IMR-90 (cell line): ENCODE data around the gene PFN1. TPM values are rescaled to one million over a fixed set of nuclear protein-coding genes. Genes with fewer than 3 reads are reported as not detected.

Source experiments
- ATAC-seq: fragments of 200-7000 bp; cut with Tn5 transposase; 2 replicates; pipeline ENCODE4 v1.9.1; 2020; ENCODE audit warnings: low read depth, mild to moderate bottlenecking, moderate library complexity
- BruUV-seq: library from RNA; stranded (reverse); fragments of 400-500 nt; replicated peaks from 2 replicates; lab custom pipeline; 2021; lab: Mats Ljungman, UMichigan
- CTCF ChIA-PET: fragments of 300-600 bp; formaldehyde crosslinking; extraction: SDS; loops from one replicate; lab custom pipeline; 2021; ENCODE audit warnings: antibody characterized with exemption; lab: Yijun Ruan, JAX
- POLR2A ChIA-PET: fragments of 300-600 bp; sonication (Branson Sonifier 250); formaldehyde crosslinking; loops from one replicate; lab custom pipeline; 2022; ENCODE audit warnings: antibody characterized with exemption; ENCODE audit not compliant: unreplicated experiment; lab: Charles Lee
- DNase-seq: peaks from one replicate; pipeline ENCODE4 v3.0.0; 2013
- H2AFZ ChIP-seq: replicated peaks from 2 replicates; pipeline ENCODE3; 2013; ENCODE audit warnings: low read length, mild to moderate bottlenecking; ENCODE audit not compliant: poor library complexity
- H2AK5ac ChIP-seq: 2 replicates; pipeline ENCODE4 v1.6.1; 2013; ENCODE audit warnings: low read depth, low read length, inconsistent platforms
- H2AK9ac ChIP-seq: replicated peaks from 2 replicates; pipeline ENCODE3; 2013; ENCODE audit warnings: mild to moderate bottlenecking, low read depth, low read length, moderate library complexity; ENCODE audit not compliant: poor library complexity
- H2BK120ac ChIP-seq: 2 replicates; pipeline ENCODE4 v1.6.1; 2013; ENCODE audit warnings: low read depth, low read length, inconsistent platforms
- H2BK15ac ChIP-seq: 3 replicates; pipeline ENCODE4 v1.6.1; 2013; ENCODE audit warnings: low read depth, low read length, inconsistent platforms
- H2BK20ac ChIP-seq: 2 replicates; pipeline ENCODE4 v1.6.1; 2013; ENCODE audit warnings: low read depth, mild to moderate bottlenecking, inconsistent platforms, low read length, moderate library complexity
- H2BK5ac ChIP-seq: 2 replicates; pipeline ENCODE4 v1.6.1; 2013; ENCODE audit warnings: mild to moderate bottlenecking, low read depth, low read length, inconsistent platforms; ENCODE audit not compliant: poor library complexity, severe bottlenecking
- H3K14ac ChIP-seq: replicated peaks from 2 replicates; pipeline ENCODE4 v1.6.1; 2013; ENCODE audit warnings: low read depth, low read length, inconsistent platforms
- H3K18ac ChIP-seq: 2 replicates; pipeline ENCODE4 v1.6.1; 2013; ENCODE audit warnings: low read depth, low read length, control low read depth
- H3K23ac ChIP-seq: 2 replicates; pipeline ENCODE4 v1.6.1; 2013; ENCODE audit warnings: low read depth, low read length, inconsistent platforms
- H3K27ac ChIP-seq: 2 replicates; pipeline ENCODE4 v1.5.1; 2013; ENCODE audit warnings: mild to moderate bottlenecking, control low read depth, low read length; ENCODE audit not compliant: insufficient read depth
- H3K27me3 ChIP-seq: 2 replicates; pipeline ENCODE4 v1.6.1; 2013; ENCODE audit warnings: low read length; ENCODE audit not compliant: control insufficient read depth, insufficient read depth
- H3K36me3 ChIP-seq: 2 replicates; pipeline ENCODE4 v1.6.1; 2013; ENCODE audit warnings: low read length, mixed read lengths; ENCODE audit not compliant: control insufficient read depth, insufficient read depth
- H3K4ac ChIP-seq: 2 replicates; pipeline ENCODE4 v1.6.1; 2013; ENCODE audit warnings: low read depth, low read length, inconsistent platforms
- H3K4me1 ChIP-seq: 2 replicates; pipeline ENCODE4 v1.6.1; 2013; ENCODE audit warnings: low read length, mixed read lengths; ENCODE audit not compliant: control insufficient read depth, insufficient read depth
- H3K4me2 ChIP-seq: 2 replicates; pipeline ENCODE4 v1.6.1; 2013; ENCODE audit warnings: low read depth, mild to moderate bottlenecking, control low read depth, low read length, moderate library complexity
- H3K4me3 ChIP-seq: 2 replicates; pipeline ENCODE4 v1.5.1; 2013; ENCODE audit warnings: low read depth, mild to moderate bottlenecking, control low read depth, low read length, moderate library complexity; ENCODE audit not compliant: insufficient read depth
- H3K56ac ChIP-seq: 2 replicates; pipeline ENCODE4 v1.6.1; 2013; ENCODE audit warnings: low read length, inconsistent platforms; ENCODE audit not compliant: insufficient read depth; ENCODE audit errors: extremely low read depth
- H3K79me1 ChIP-seq, 2 experiments: 2 replicates each; pipeline ENCODE4 v1.6.1; 2013; ENCODE audit warnings: low read length in 2 of 2, inconsistent platforms in 1 of 2, low read depth in 1 of 2
- H3K9ac ChIP-seq: 2 replicates; pipeline ENCODE4 v1.6.1; 2013; ENCODE audit warnings: low read depth, low read length, control low read depth
- H3K9me1 ChIP-seq: 2 replicates; pipeline ENCODE4 v1.6.1; 2013; ENCODE audit warnings: low read length, inconsistent platforms; ENCODE audit not compliant: insufficient read depth
- H3K9me3 ChIP-seq: 2 replicates; pipeline ENCODE4 v1.6.1; 2013; ENCODE audit warnings: low read length; ENCODE audit not compliant: control insufficient read depth, insufficient read depth
- H4K20me1 ChIP-seq: 2 replicates; pipeline ENCODE4 v1.6.1; 2013; ENCODE audit warnings: low read length, inconsistent platforms; ENCODE audit not compliant: insufficient read depth
- H4K5ac ChIP-seq: 2 replicates; pipeline ENCODE4 v1.6.1; 2013; ENCODE audit warnings: mild to moderate bottlenecking, low read depth, low read length, control low read depth
- H4K8ac ChIP-seq, 2 experiments: 2 replicates each; pipeline ENCODE4 v1.6.1; 2013; ENCODE audit warnings: low read depth in 2 of 2, low read length in 2 of 2, control low read depth in 1 of 2, inconsistent platforms in 1 of 2
- H4K91ac ChIP-seq: 2 replicates; pipeline ENCODE4 v1.6.1; 2013; ENCODE audit warnings: low read depth, low read length, inconsistent platforms; ENCODE audit not compliant: insufficient read depth
- CHD1 ChIP-seq: IDR thresholded peaks from 2 replicates; pipeline ENCODE4 v1.6.1; 2012; ENCODE audit warnings: low read depth, low read length, improper control_type of control experiment
- FOS ChIP-seq: fragments of 150-350 bp; IDR thresholded peaks from 2 replicates; pipeline ENCODE4 v1.6.1; 2016; ENCODE audit warnings: low read depth, low read length
- MAFK ChIP-seq: IDR thresholded peaks from 2 replicates; pipeline ENCODE4 v1.6.1; 2012; ENCODE audit warnings: low read depth, low read length, improper control_type of control experiment
- MXI1 ChIP-seq: IDR thresholded peaks from 2 replicates; pipeline ENCODE4 v1.6.1; 2012; ENCODE audit warnings: low read depth, mild to moderate bottlenecking, low read length, moderate library complexity, borderline replicate concordance
- NFE2L2 ChIP-seq: fragments of 150-350 bp; IDR thresholded peaks from 2 replicates; pipeline ENCODE4 v1.6.1; 2016; ENCODE audit warnings: low read depth, mild to moderate bottlenecking, low read length
- RAD21 ChIP-seq: IDR thresholded peaks from 2 replicates; pipeline ENCODE4 v1.6.1; 2012; ENCODE audit warnings: low read length, improper control_type of control experiment
- RFX5 ChIP-seq: IDR thresholded peaks from 2 replicates; pipeline ENCODE4 v1.8.0; 2012; ENCODE audit warnings: low read depth, mild to moderate bottlenecking, low read length, moderate library complexity
- WGBS, 2 experiments: methylation state at CpG; one replicate each; pipeline versions ENCODE4 v1.1.5 to v1.1.7; 2013; ENCODE audit warnings: missing lambda C conversion rate in 2 of 2; ENCODE audit not compliant: insufficient read length in 1 of 2; ENCODE audit errors: extremely low coverage in 2 of 2; 5-methylcytosine and 5-hydroxymethylcytosine counted together
- dilution Hi-C: fragments of 300-500 bp; cut with HindIII; formaldehyde crosslinking; loops from one replicate; pipeline ENCODE4 v1.14.3; 2018; ENCODE audit warnings: low sequenced_read_pairs; ENCODE audit not compliant: unreplicated experiment
- in situ Hi-C: fragments of 300-500 bp; cut with MboI; formaldehyde crosslinking; loops from 3 replicates; pipeline ENCODE4 v1.14.3; 2019; ENCODE audit warnings: low sequenced_read_pairs, inconsistent platforms, mixed read lengths
- intact Hi-C: fragments of 100-400 bp; cut with micrococcal nuclease; formaldehyde crosslinking; loops from 2 replicates; pipeline ENCODE4 v1.10.0; 2022
- polyA plus RNA-seq, 3 experiments: library from polyadenylated mRNA; depleted of rRNA; stranded (reverse); fragments of >200 nt; gene quantifications; 2 replicates each; pipeline ENCODE4 v1.2.3, GENCODE V29; 2012; ENCODE audit warnings: low replicate concordance in 1 of 3
- total RNA-seq: library from RNA; depleted of rRNA; stranded (reverse); fragments of >200 nt; gene quantifications from 2 replicates; pipeline ENCODE4 v1.2.3, GENCODE V29; 2012
- TF ChIP-seq, protein P1 (sequence below): conservative IDR thresholded peaks from 2 replicates; pipeline ENCODE4 v1.5.1; 2012; ENCODE audit warnings: mild to moderate bottlenecking, low read depth, low read length, improper control_type of control experiment

Gene PFN1
- total and polyA plus RNA-seq, 2 of the 4 experiments (the other 2 are of a cell fraction), result 348 to 1,671 TPM

DNA sequence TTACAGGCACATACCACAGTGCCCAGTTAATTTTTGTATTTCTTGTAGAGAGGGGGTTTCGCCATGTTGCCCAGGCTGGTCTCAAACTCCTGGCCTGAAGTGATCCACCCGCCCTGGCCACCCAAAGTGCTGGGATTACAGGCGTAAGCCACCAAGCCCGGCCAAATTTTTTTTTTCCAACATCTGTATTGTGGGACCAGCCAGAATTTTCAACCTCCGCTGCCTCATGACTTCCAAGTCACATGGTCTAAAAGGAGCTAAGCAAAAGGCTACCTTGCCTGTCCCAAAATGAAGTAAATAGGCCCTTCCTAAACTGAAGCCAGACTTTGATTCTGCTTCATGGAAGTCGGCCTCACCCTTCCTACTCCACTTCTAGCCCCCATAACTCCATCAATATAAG lies 23.5 kb upstream of the PFN1 start:
- no peak overlapping the region for H2BK5ac ChIP-seq
- intact Hi-C loops, result no loop called here
- H2AK9ac ChIP-seq, result peak overlapping the region; percentile 56
- H3K9me1 ChIP-seq, result peaks cover 19% of the 10 kb centered on the region
- in situ Hi-C loops, result no loop called here
- no peak overlapping the region for H3K4ac ChIP-seq
- CTCF ChIA-PET, result interaction anchor here (1.9 kb wide), 1 partner anchor 9 kb away, joined by 6 read pairs; no protein-coding TSS in a partner anchor
- H2AK5ac ChIP-seq, result no peak overlapping the region
- DNase-seq, result no peak
- 100% methylated on average over 3 of the region's 6 CpGs; no CpG with 5 or more reads in 1 of the 2 experiments for WGBS, 2 experiments
- dilution Hi-C loops, result no loop called here
- H2AFZ ChIP-seq, result no peak overlapping the region
- no peak overlapping the region for H4K91ac ChIP-seq
- H3K9me3 ChIP-seq, result no peaks in the 10 kb centered on the region
- peaks cover 3% of the 10 kb centered on the region; the same call in 1 of the 2 replicates for H4K20me1 ChIP-seq
- H2BK20ac ChIP-seq, result no peak overlapping the region
- H3K14ac ChIP-seq, result no peak overlapping the region
- H3K27me3 ChIP-seq, result no peaks in the 10 kb centered on the region
- no peak overlapping the region for H2BK15ac ChIP-seq
- TF ChIP-seq NFE2L2 (no peak), MAFK (no peak), CHD1 (no peak), FOS (no peak), RAD21 (no peak), RFX5 (no peak), MXI1 (no peak)
- TF ChIP-seq, protein P1, sequence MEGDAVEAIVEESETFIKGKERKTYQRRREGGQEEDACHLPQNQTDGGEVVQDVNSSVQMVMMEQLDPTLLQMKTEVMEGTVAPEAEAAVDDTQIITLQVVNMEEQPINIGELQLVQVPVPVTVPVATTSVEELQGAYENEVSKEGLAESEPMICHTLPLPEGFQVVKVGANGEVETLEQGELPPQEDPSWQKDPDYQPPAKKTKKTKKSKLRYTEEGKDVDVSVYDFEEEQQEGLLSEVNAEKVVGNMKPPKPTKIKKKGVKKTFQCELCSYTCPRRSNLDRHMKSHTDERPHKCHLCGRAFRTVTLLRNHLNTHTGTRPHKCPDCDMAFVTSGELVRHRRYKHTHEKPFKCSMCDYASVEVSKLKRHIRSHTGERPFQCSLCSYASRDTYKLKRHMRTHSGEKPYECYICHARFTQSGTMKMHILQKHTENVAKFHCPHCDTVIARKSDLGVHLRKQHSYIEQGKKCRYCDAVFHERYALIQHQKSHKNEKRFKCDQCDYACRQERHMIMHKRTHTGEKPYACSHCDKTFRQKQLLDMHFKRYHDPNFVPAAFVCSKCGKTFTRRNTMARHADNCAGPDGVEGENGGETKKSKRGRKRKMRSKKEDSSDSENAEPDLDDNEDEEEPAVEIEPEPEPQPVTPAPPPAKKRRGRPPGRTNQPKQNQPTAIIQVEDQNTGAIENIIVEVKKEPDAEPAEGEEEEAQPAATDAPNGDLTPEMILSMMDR, result no peak
- peaks cover 6 to 56% of the 10 kb centered on the region in 2 experiments; a peak in 3 of 4 replicates for H3K79me1 ChIP-seq
- H3K56ac ChIP-seq, result no peak overlapping the region
- H3K18ac ChIP-seq, result no peak overlapping the region
- no peak overlapping the region for H3K9ac ChIP-seq
- POLR2A ChIA-PET, result no interaction called here
- no peak overlapping the region for H3K4me3 ChIP-seq
- no peak overlapping the region for H4K8ac ChIP-seq
- H2BK120ac ChIP-seq, result no peak overlapping the region
- no peak overlapping the region for H3K27ac ChIP-seq
- H4K5ac ChIP-seq, result no peak overlapping the region
- no peak for ATAC-seq
- H3K4me1 ChIP-seq, result peaks cover 14% of the 10 kb centered on the region
- H3K4me2 ChIP-seq, result no peak overlapping the region
- H3K36me3 ChIP-seq, result peaks cover 35% of the 10 kb centered on the region
- H3K23ac ChIP-seq, result no peak overlapping the region
- BruUV-seq, result no TSS peak
